ENCODE data around the gene TMEM101.
"Not testable (repeated sequence)": the region's sequence is repeated elsewhere in the genome, so short reads cannot be mapped to it uniquely, and the experiment has no call there.

DNA sequence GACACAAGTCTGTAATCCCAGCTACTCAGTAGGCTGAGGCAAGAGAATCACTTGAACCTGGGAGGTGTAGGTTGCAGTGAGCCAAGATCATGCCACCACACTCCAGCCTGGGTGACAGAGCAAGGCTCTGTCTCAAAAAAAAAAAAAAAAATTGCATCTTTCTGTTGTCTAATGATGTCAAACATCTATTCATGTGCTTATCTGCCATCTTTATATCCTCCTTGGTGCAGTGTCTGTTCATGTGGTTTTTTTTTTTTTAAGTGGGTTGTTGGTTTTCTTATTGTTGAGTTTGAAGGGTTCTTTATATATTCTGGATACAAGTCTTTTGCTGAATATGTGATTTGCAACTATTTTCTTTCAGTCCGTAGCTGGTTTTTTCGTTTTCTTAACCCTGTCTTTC, 43.3 kb downstream of the TMEM101 start:
- TF ChIP-seq EZH2 (IDR thresholded peaks at IDR 0.05; ENCODE audit: borderline replicate concordance, low read depth, low read length, poor library complexity, severe bottlenecking) = not testable (repeated sequence)
- TF ChIP-seq, protein P1, sequence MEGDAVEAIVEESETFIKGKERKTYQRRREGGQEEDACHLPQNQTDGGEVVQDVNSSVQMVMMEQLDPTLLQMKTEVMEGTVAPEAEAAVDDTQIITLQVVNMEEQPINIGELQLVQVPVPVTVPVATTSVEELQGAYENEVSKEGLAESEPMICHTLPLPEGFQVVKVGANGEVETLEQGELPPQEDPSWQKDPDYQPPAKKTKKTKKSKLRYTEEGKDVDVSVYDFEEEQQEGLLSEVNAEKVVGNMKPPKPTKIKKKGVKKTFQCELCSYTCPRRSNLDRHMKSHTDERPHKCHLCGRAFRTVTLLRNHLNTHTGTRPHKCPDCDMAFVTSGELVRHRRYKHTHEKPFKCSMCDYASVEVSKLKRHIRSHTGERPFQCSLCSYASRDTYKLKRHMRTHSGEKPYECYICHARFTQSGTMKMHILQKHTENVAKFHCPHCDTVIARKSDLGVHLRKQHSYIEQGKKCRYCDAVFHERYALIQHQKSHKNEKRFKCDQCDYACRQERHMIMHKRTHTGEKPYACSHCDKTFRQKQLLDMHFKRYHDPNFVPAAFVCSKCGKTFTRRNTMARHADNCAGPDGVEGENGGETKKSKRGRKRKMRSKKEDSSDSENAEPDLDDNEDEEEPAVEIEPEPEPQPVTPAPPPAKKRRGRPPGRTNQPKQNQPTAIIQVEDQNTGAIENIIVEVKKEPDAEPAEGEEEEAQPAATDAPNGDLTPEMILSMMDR (conservative IDR thresholded peaks at IDR 0.05; ENCODE audit: low read depth, low read length) = not testable (repeated sequence)

Data from A673 (cell line).